Activated T-helper 1 cell treated with anti-CD3 and anti-CD28 coated beads, Interleukin-12 subunit alpha, Interleukin-12 subunit beta, Interleukin-2, Interleukin-4 antibody, amounts not matched to agents 30 ng/mL and 10 ng/mL and 1 ng/mL, durations not matched to agents 14 hours and 24 hours and 36 hours (primary cell): ENCODE data around the gene SLC25A19. TPM values are rescaled to one million over a fixed set of nuclear protein-coding genes. Genes with fewer than 3 reads are reported as not detected.
A peak's percentile ranks its signal among the peaks of the same experiment; 100 is the strongest.

ENCODE experiments used
- DNase-seq: peaks from one replicate; pipeline ENCODE4 v3.0.0; 2021; ENCODE audit warnings: low spot score
- H3K27ac Mint-ChIP-seq: one replicate; pipeline ENCODE4 v1.8.0; 2021; ENCODE audit warnings: mild to moderate bottlenecking, mixed read lengths
- H3K27me3 Mint-ChIP-seq: one replicate; pipeline ENCODE4 v1.8.0; 2022; ENCODE audit warnings: mild to moderate bottlenecking, moderate library complexity, mixed read lengths; ENCODE audit not compliant: insufficient read depth
- H3K36me3 Mint-ChIP-seq: one replicate; pipeline ENCODE4 v1.8.0; 2021; ENCODE audit warnings: low read depth, mixed read lengths
- H3K4me1 Mint-ChIP-seq: one replicate; pipeline ENCODE4 v1.8.0; 2021; ENCODE audit warnings: low read depth, mixed read lengths
- H3K4me3 Mint-ChIP-seq: one replicate; pipeline ENCODE4 v1.8.0; 2021; ENCODE audit warnings: mild to moderate bottlenecking, moderate library complexity, mixed read lengths
- H3K9me3 Mint-ChIP-seq: one replicate; pipeline ENCODE4 v1.8.0; 2021; ENCODE audit warnings: mixed read lengths
- intact Hi-C: fragments of 100-400 bp; cut with micrococcal nuclease; formaldehyde crosslinking; loops from one replicate; pipeline ENCODE4 v1.15.1; 2024
- total RNA-seq: library from RNA; stranded (reverse); gene quantifications from 2 replicates; pipeline ENCODE4 v1.2.3, GENCODE V29; 2022

SLC25A19 gene
- total RNA-seq, 1 donor from 2014 or later: 126 TPM

GRCh38 chr17:75241996-75242460 is 47.2 kb downstream of the SLC25A19 start:
- H3K36me3 Mint-ChIP-seq: peaks cover 61% of the 10 kb centered on the region
- intact Hi-C loops: loop anchor here (1.0 to 2.0 kb wide), 2 partner anchors 8 to 19 kb away; partner anchors contain the start of genes GGA3 and MRPS7
- peak overlapping the region; percentile 90 for H3K27ac Mint-ChIP-seq
- peaks cover 51% of the 10 kb centered on the region for H3K4me1 Mint-ChIP-seq
- no peaks in the 10 kb centered on the region for H3K9me3 Mint-ChIP-seq
- no peak for DNase-seq
- no peaks in the 10 kb centered on the region for H3K27me3 Mint-ChIP-seq
- peak overlapping the region; percentile 64 for H3K4me3 Mint-ChIP-seq

DNA sequence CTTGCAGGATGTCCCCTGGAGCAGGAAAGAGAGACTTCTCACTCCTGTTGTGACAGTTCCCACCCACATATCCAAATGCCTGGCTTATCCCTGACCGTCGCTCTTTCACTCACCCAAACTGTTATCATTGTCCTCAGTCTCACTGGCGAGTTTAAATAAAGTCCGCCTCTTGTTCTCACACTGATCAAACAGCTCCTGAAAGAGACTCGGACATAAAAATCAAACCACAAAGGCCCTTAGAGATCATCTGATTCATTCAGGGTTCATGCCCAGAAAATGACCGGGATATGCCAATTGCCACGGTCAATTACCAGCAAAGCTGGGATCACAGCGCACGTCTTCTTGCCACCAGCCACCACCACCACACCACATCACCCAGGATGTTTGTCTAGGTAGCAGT is 47.7 kb downstream of the SLC25A19 start:
- peaks cover 61% of the 10 kb centered on the region for H3K36me3 Mint-ChIP-seq
- no peak overlapping the region for H3K4me3 Mint-ChIP-seq
- peak overlapping the region; percentile 90 for H3K27ac Mint-ChIP-seq
- intact Hi-C loops: no loop called here
- no peak for DNase-seq
- H3K4me1 Mint-ChIP-seq: peaks cover 51% of the 10 kb centered on the region
- no peaks in the 10 kb centered on the region for H3K9me3 Mint-ChIP-seq
- no peaks in the 10 kb centered on the region for H3K27me3 Mint-ChIP-seq

GRCh38 chr17:75241143-75241430 is 48.1 kb downstream of the SLC25A19 start:
- no peak overlapping the region for H3K4me3 Mint-ChIP-seq

GRCh38 chr17:75240394-75241142 is 48.7 kb downstream of the SLC25A19 start:
- Mint-ChIP-seq H3K27ac (peak overlapping the region; percentile 68), H3K4me1 (peaks cover 45% of the 10 kb centered on the region)
- intact Hi-C loops: loop anchor here (1.0 kb wide), 1 partner anchor 172 kb away; no protein-coding TSS in a partner anchor

More at GRCh38 chr17:75241143-75241430, 48.1 kb downstream of the SLC25A19 start:
- DNase-seq: no peak
- peaks cover 48% of the 10 kb centered on the region for H3K4me1 Mint-ChIP-seq
- H3K36me3 Mint-ChIP-seq: peaks cover 62% of the 10 kb centered on the region
- H3K27me3 Mint-ChIP-seq: no peaks in the 10 kb centered on the region
- intact Hi-C loops: no loop called here
- H3K27ac Mint-ChIP-seq: no peak overlapping the region
- no peaks in the 10 kb centered on the region for H3K9me3 Mint-ChIP-seq

GRCh38 chr17:75239778-75240393 is 49.3 kb downstream of the SLC25A19 start:
- peak overlapping the region; percentile 68 for H3K27ac Mint-ChIP-seq
- intact Hi-C loops: loop anchor here (1.0 kb wide), 1 partner anchor 172 kb away; no protein-coding TSS in a partner anchor
- peaks cover 45% of the 10 kb centered on the region for H3K4me1 Mint-ChIP-seq
- no peak overlapping the region for H3K4me3 Mint-ChIP-seq
- H3K9me3 Mint-ChIP-seq: no peaks in the 10 kb centered on the region
- H3K27me3 Mint-ChIP-seq: no peaks in the 10 kb centered on the region
- no peak for DNase-seq
- peaks cover 61% of the 10 kb centered on the region for H3K36me3 Mint-ChIP-seq

More at GRCh38 chr17:75240394-75241142, 48.7 kb downstream of the SLC25A19 start:
- Mint-ChIP-seq H3K36me3 (peaks cover 59% of the 10 kb centered on the region), H3K4me3 (no peak overlapping the region), H3K27me3 (no peaks in the 10 kb centered on the region), H3K9me3 (no peaks in the 10 kb centered on the region)
- no peak for DNase-seq

DNA sequence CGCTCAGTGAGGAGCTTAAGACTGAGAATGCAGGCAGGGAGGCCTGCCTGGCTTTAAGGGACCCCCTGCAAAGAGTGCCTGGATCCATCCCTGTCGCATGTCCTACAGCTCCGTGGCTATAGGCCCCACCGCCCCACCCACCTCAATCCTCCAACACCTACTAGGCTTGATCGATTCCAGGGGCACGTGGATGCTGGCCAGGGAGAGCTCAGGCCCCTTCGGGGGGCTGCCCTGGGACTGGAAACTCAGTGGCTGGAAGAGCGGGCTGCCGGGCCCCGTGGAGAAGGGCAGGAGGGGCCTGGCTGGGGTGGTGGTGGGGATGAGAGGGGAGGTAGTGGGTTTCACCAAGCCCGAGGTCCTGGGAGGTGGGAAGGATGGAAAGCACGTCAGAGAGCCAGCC is 50.0 kb downstream of the SLC25A19 start:
- Mint-ChIP-seq H3K36me3 (peaks cover 63% of the 10 kb centered on the region), H3K4me3 (no peak overlapping the region), H3K9me3 (no peaks in the 10 kb centered on the region), H3K4me1 (peaks cover 39% of the 10 kb centered on the region), H3K27ac (no peak overlapping the region), H3K27me3 (no peaks in the 10 kb centered on the region)
- intact Hi-C loops: no loop called here
- DNase-seq: no peak

- intact Hi-C loops: loop anchor here (1.0 kb wide), 3 partner anchors 23 to 124 kb away; partner anchors contain the start of genes GGA3, MRPS7 and NUP85
- Mint-ChIP-seq H3K9me3 (no peaks in the 10 kb centered on the region), H3K27me3 (no peaks in the 10 kb centered on the region), H3K4me1 (peaks cover 35% of the 10 kb centered on the region), H3K36me3 (peaks cover 62% of the 10 kb centered on the region), H3K4me3 (peak overlapping the region; percentile 38), H3K27ac (peak overlapping the region; percentile 76)
- DNase-seq: peak; percentile 35
These were observed 50.5 kb downstream of the SLC25A19 start for GRCh38 chr17:75238684-75239191.

GRCh38 chr17:75238020-75238580 is 51.1 kb downstream of the SLC25A19 start:
- intact Hi-C loops: loop anchor here (1.0 kb wide), 3 partner anchors 23 to 124 kb away; partner anchors contain the start of genes GGA3, MRPS7 and NUP85
- no peaks in the 10 kb centered on the region for H3K9me3 Mint-ChIP-seq

GRCh38 chr17:75237100-75238014 is 51.9 kb downstream of the SLC25A19 start:
- Mint-ChIP-seq H3K36me3 (peaks cover 60% of the 10 kb centered on the region), H3K4me1 (peaks cover 21% of the 10 kb centered on the region), H3K27me3 (no peaks in the 10 kb centered on the region), H3K4me3 (no peak overlapping the region), H3K9me3 (no peaks in the 10 kb centered on the region), H3K27ac (peak overlapping the region; percentile 75)
- no peak for DNase-seq
- intact Hi-C loops: loop anchor here (1.0 kb wide), 3 partner anchors 24 to 123 kb away; partner anchors contain the start of genes GGA3, MRPS7 and NUP85

More at GRCh38 chr17:75238020-75238580, 51.1 kb downstream of the SLC25A19 start:
- no peak overlapping the region for H3K4me3 Mint-ChIP-seq
- no peak overlapping the region for H3K27ac Mint-ChIP-seq
- no peaks in the 10 kb centered on the region for H3K27me3 Mint-ChIP-seq
- H3K36me3 Mint-ChIP-seq: peaks cover 58% of the 10 kb centered on the region
- H3K4me1 Mint-ChIP-seq: peaks cover 28% of the 10 kb centered on the region
- no peak for DNase-seq

- peaks cover 59% of the 10 kb centered on the region for H3K36me3 Mint-ChIP-seq
These were observed 56.4 kb downstream of the SLC25A19 start for GRCh38 chr17:75232786-75233185.

DNA sequence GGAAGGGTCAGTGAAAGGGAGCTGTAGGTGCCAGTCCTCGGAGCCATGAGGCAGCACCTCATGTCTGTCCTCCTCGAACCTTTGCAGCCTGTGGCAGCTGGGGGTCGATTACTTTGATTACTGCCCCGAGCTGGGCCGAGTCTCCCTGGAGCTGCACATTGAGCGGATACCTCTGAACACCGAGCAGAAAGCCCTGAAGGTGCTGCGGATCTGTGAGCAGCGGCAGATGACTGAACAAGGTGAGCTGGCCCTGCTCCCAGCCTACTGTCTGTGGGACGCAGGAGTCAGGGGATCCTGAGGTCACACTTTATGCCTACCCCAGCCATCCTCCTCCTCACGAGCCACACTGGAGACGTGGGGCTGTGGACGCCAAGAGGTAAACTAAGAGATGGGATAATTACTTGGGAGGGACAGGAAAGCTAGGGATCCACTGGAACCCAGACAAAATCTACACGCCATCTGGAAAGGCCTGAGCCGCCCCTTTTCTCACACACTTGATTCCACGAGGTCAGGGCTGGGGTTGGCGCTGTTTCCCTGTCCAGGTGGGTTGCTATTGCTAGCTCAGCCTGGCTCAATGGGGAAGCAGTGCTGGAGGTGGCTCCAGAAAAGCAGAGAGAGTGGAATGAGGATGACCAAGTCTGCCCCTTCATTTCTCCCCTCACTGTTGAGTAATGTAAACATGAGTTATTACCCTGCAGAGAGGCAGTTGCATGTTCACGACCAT is 57.3 kb downstream of the SLC25A19 start:
- no peak for DNase-seq
- Mint-ChIP-seq H3K4me3 (no peak overlapping the region), H3K27ac (no peak overlapping the region), H3K27me3 (no peaks in the 10 kb centered on the region), H3K4me1 (no peaks in the 10 kb centered on the region), H3K9me3 (no peaks in the 10 kb centered on the region), H3K36me3 (peaks cover 52% of the 10 kb centered on the region)
- intact Hi-C loops: no loop called here

More at GRCh38 chr17:75232786-75233185, 56.4 kb downstream of the SLC25A19 start:
- Mint-ChIP-seq H3K4me1 (no peaks in the 10 kb centered on the region), H3K4me3 (no peak overlapping the region), H3K9me3 (no peaks in the 10 kb centered on the region), H3K27ac (no peak overlapping the region), H3K27me3 (no peaks in the 10 kb centered on the region)
- intact Hi-C loops: no loop called here
- no peak for DNase-seq
